Camera-type eye (tissue), 1 donor: Measurements from ENCODE around the gene PTPRA. TPM values are rescaled to one million over a fixed set of nuclear protein-coding genes. Genes with fewer than 3 reads are reported as not detected.

Experiments
- total RNA-seq: library from RNA; depleted of rRNA; stranded (reverse); fragments of >200 nt; gene quantifications from one replicate; pipeline ENCODE4 v1.2.3, GENCODE V29; 2014

Gene PTPRA, protein sequence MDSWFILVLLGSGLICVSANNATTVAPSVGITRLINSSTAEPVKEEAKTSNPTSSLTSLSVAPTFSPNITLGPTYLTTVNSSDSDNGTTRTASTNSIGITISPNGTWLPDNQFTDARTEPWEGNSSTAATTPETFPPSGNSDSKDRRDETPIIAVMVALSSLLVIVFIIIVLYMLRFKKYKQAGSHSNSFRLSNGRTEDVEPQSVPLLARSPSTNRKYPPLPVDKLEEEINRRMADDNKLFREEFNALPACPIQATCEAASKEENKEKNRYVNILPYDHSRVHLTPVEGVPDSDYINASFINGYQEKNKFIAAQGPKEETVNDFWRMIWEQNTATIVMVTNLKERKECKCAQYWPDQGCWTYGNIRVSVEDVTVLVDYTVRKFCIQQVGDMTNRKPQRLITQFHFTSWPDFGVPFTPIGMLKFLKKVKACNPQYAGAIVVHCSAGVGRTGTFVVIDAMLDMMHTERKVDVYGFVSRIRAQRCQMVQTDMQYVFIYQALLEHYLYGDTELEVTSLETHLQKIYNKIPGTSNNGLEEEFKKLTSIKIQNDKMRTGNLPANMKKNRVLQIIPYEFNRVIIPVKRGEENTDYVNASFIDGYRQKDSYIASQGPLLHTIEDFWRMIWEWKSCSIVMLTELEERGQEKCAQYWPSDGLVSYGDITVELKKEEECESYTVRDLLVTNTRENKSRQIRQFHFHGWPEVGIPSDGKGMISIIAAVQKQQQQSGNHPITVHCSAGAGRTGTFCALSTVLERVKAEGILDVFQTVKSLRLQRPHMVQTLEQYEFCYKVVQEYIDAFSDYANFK
- 104 TPM for total RNA-seq

GRCh38 chr20:2873010-2873746 is at the start of gene PTPRA:
Gene PTPRA, plus strand, starts transcription at chr20:2873481. Its CDS starts 90,797 bp downstream, at chr20:2964278.

GRCh38 chr20:2840138-2840966 is 32.9 kb upstream of the PTPRA start, which contains the start of the genes PCED1A and VPS16:
Gene PCED1A, minus strand, starts transcription at chr20:2840655. Its CDS starts 743 bp downstream, at chr20:2839912.
Gene VPS16, plus strand, starts transcription at chr20:2840745. Its CDS starts 30 bp downstream, at chr20:2840775.

DNA sequence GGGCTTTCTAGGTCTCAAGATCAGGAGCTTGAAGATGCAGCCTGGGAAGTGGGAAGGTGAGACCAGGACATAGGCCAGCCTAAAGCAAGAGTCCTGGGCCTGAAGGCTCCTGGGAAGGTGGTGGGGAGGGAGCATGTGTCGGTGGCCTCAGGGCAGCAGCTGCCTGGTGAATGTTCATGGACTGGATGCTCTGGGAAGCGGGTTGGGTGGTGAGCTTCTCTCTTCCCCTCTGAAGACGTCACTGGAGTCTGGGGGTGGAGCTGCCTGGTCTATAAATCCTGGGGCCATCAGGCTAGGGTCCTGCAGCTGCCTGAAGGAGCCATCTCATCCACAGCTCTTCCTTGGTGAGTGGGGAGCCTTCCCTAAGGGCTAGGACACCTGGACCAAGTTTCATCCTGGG is 170.0 kb downstream of the PTPRA start, which contains the start of gene GNRH2:
GNRH2 (plus strand) TSS at position 301 of the 400 bp plus-strand sequence. CDS start 793 bp downstream, outside the sequence.

DNA sequence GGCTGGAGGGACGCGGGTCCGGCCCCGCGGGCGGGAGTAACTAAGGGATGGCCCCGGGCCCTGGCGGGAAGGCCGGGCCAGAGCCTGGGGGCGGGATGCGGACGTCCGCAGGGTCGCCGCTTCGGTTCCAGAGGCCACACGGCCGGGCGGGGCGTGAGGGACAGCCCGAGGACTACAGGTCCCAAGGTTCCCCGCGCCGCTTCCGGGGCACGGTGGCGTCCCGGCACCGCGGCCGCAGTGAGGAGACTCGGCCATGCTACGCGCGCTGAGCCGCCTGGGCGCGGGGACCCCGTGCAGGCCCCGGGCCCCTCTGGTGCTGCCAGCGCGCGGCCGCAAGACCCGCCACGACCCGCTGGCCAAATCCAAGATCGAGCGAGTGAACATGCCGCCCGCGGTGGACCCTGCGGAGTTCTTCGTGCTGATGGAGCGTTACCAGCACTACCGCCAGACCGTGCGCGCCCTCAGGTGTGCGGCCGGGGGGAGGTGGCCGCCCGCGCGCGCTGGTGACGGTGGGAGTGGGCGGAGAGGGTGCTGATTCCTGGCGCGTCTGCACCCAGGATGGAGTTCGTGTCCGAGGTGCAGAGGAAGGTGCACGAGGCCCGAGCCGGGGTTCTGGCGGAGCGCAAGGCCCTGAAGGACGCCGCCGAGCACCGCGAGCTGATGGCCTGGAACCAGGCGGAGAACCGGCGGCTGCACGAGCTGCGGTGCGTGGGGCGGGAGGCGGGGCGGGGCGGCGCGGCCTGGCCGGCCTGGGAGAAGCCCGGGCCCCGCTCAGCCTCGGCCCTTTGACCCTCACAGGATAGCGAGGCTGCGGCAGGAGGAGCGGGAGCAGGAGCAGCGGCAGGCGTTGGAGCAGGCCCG is 172.8 kb downstream of the PTPRA start, which contains the start of gene MRPS26:
MRPS26 (plus strand) TSS at position 237 of the 861 bp plus-strand sequence; CDS start at position 254, 17 bp downstream.

GRCh38 chr20:3071610-3072529 is 198.6 kb downstream of the PTPRA start, which contains the start of gene OXT:
Gene OXT, plus strand, starts transcription at chr20:3071620. Its CDS starts 36 bp downstream, at chr20:3071656.

DNA sequence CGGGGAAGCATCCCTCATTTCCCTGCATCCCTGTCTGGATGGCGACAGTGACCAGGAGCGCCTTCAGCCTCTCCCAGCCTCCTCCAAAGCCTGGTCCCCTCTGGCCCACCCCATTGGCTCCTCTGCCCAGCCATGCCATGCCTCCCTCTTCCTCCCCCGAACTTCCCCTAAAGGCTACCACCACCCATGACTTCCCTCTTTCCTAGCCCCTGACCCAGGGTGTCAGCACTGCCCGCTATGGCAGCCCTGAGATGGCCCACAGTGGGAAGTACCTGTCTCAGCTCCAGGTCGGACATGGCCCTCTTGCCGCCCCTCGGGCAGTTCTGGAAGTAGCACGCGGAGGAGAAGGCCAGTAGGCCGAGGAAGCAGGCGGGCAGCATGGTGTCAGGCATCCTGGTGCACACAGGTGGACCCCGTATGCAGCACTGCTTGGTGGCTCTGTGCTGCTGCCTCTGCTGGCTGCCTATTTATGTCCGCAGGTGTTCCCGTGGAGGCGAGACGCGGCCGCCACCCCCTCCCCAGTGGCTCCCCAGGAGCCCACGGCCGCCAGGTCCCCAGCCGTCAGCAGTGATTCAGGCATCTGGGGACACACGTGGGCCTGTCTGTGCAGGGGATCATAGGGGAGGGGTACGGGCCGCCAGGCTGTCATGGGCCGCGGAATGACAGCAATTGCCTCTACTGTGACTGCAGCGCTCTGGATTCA is 211.2 kb downstream of the PTPRA start, which contains the start of gene AVP:
AVP (minus strand) TSS at position 442 of the 703 bp plus-strand sequence; CDS start at position 392, 50 bp downstream.

Other genes starting within 250 kb of the PTPRA start
- 94.4 TPM for gene NOP56, start 220.8 kb upstream of the PTPRA start, total RNA-seq
- 105 TPM for gene IDH3B, start 209.3 kb upstream of the PTPRA start, total RNA-seq
- gene EBF4, start 180.7 kb upstream of the PTPRA start, total RNA-seq = 16.9 TPM
- gene CPXM1, start 72.9 kb upstream of the PTPRA start, total RNA-seq = 89.2 TPM
- gene C20orf141, start 58.5 kb upstream of the PTPRA start, total RNA-seq = not detected
- not detected for gene TMEM239, start 57.1 kb upstream of the PTPRA start, total RNA-seq
- gene PCED1A, start 32.8 kb upstream of the PTPRA start, total RNA-seq = 41.1 TPM
- 46.4 TPM for gene VPS16, start 32.7 kb upstream of the PTPRA start, total RNA-seq
- gene GNRH2, start 170.1 kb downstream of the PTPRA start, total RNA-seq = 1.3 TPM
- gene MRPS26, start 172.6 kb downstream of the PTPRA start, total RNA-seq = 36.7 TPM
- gene OXT, start 198.1 kb downstream of the PTPRA start, total RNA-seq = not detected
- not detected for gene AVP, start 211.2 kb downstream of the PTPRA start, total RNA-seq